ENCODE data around the gene CPT1A.

CPT1A gene

DNA sequence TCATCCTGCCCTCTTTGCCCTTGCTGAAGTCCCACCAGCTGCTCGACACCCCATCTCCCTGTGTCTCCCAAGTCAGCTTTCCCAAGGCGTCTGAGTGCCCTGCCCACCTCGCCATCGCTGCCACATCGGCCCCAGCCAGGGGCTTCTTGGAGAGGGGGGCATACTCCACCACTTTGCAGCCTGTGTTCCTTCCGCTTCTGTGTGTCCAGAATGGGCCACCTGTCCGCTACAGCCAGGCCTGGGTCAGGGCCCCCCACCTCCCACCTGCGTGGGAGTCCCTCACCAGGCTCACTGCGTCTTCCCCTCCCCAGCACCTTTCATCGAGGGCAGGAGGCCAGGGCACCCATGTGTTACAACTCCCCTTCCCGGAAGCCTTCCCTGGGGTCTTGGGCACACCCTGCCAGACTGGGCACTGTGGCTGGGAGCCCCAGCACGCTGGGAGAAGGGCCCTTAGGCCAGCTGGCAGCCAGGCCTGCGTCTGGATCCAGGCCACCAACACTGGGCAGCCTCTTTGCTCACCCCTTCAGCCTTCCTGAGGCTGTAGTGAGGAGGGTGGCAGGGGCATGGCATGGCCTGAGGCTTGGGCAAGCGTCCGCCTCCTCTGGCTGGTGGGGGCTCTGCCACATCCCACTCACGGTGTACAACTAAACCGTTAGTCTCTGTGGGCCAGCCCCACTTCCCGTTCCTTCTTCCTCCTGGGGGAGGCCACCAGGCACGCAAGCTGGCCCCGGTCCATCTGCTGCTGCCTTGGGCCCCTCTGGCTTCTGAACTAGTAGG, 13.4 kb downstream of the CPT1A start:
- H3K36me3 Mint-ChIP-seq (ENCODE audit: low read depth) = peaks cover 3% of the 10 kb centered on the region
- H3K4me1 Mint-ChIP-seq (ENCODE audit: low read depth) = peaks cover 28% of the 10 kb centered on the region
- H3K4me3 Mint-ChIP-seq = no peak overlapping the region
- H3K27ac Mint-ChIP-seq = peak overlapping the region; percentile 35
- no peaks in the 10 kb centered on the region for H3K27me3 Mint-ChIP-seq
- no peak for DNase-seq
- no peaks in the 10 kb centered on the region for H3K9me3 Mint-ChIP-seq

GRCh38 chr11:68827733-68828132, 14.0 kb downstream of the CPT1A start:
- Mint-ChIP-seq H3K27me3 (no peaks in the 10 kb centered on the region), H3K36me3 (ENCODE audit: low read depth) (peaks cover 3% of the 10 kb centered on the region), H3K27ac (no peak overlapping the region), H3K4me3 (no peak overlapping the region), H3K4me1 (ENCODE audit: low read depth) (peaks cover 26% of the 10 kb centered on the region), H3K9me3 (no peaks in the 10 kb centered on the region)
- no peak for DNase-seq

DNA sequence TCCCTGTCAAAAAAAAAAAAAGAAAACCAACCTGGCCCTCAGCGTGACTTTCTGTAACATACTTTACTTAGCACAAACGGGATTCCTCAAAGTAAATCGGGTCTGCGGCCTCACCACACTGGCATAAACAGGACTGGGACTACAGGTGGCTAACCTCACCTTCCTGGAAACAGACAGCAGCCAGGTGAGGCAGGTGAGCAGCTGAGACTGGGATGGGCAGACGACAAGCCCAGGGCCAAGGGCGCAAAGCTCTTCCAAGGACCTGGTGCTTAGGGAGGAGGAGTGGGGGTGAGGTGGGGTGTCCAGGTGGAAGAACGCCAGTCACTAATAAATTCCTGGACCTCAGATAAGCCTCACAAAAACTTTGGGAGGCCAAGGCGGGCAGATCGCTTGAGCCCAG, 15.0 kb downstream of the CPT1A start:
- Mint-ChIP-seq H3K4me1 (ENCODE audit: low read depth) (peaks cover 26% of the 10 kb centered on the region), H3K9me3 (no peaks in the 10 kb centered on the region), H3K36me3 (ENCODE audit: low read depth) (peaks cover 3% of the 10 kb centered on the region), H3K27me3 (no peaks in the 10 kb centered on the region), H3K4me3 (no peak overlapping the region), H3K27ac (no peak overlapping the region)
- no peak for DNase-seq

GRCh38 chr11:68825571-68825970, 16.1 kb downstream of the CPT1A start:
- Mint-ChIP-seq H3K36me3 (ENCODE audit: low read depth) (peaks cover 3% of the 10 kb centered on the region), H3K27ac (peak overlapping the region; percentile 71), H3K4me3 (no peak overlapping the region), H3K9me3 (no peaks in the 10 kb centered on the region), H3K4me1 (ENCODE audit: low read depth) (peaks cover 28% of the 10 kb centered on the region), H3K27me3 (no peaks in the 10 kb centered on the region)
- DNase-seq = peak; percentile 52

DNA sequence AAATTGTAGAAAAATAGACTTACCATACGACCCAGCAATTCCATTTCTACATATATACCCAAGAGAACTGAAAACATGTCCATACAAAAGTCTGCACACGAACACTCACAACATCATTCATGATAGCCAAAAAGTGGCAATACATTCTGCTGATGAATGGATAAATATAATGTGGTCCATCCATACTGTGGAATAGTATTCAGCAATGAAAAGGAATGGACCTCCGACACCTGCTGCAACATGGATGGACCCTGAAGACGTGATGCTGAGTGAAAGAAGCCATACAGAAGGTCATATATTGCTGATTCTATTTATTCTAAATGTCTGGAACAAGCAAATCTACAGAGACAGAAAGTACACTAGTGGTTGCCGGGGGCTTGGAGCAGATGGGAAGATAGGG, 19.2 kb downstream of the CPT1A start:
- Mint-ChIP-seq H3K9me3 (no peaks in the 10 kb centered on the region), H3K36me3 (ENCODE audit: low read depth) (no peaks in the 10 kb centered on the region), H3K4me3 (no peak overlapping the region), H3K27ac (no peak overlapping the region), H3K27me3 (no peaks in the 10 kb centered on the region), H3K4me1 (ENCODE audit: low read depth) (peaks cover 24% of the 10 kb centered on the region)
- DNase-seq = no peak

DNA sequence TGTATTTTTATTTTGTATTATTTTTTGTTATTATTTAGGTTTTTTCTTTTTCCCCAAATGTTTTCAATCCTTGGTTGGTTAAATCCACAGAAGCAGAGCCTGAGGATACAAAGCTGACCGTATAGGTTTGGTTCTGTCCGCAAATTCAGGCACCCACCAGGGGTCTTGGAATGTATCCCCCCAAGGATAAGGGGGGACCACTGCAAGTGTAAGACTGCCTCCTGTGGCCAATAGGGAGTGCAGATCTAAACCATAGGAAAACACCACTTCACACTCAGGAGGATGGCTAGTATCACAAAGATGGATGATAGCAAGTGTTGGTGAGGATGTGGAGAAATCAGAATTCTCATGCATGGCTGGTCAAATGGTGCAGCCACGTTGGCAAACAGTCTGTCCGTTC, 20.0 kb downstream of the CPT1A start:
- Mint-ChIP-seq H3K9me3 (no peaks in the 10 kb centered on the region), H3K4me3 (no peak overlapping the region), H3K27ac (no peak overlapping the region), H3K27me3 (no peaks in the 10 kb centered on the region), H3K36me3 (ENCODE audit: low read depth) (no peaks in the 10 kb centered on the region), H3K4me1 (ENCODE audit: low read depth) (peaks cover 27% of the 10 kb centered on the region)
- DNase-seq = no peak

DNA sequence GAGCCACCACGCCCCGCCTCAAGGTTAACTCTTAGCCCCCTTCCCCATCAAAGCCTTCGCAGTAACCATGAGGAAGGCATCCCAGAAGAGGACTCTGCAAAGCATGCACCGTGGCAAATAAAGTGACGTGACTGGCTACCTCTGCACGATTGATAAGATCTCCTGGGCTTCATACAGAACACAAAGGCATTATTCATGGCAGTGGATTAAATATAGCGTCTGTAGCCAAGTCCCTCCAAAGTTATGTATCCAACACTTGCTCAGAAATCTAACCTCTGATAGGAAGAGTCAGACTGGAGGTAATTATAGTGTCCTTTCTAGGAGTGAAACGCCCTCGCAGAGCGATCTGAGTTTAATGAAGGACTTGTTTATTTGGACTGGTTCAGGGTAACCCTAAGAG, 22.4 kb downstream of the CPT1A start:
- Mint-ChIP-seq H3K27ac (no peak overlapping the region), H3K4me1 (ENCODE audit: low read depth) (peaks cover 15% of the 10 kb centered on the region), H3K36me3 (ENCODE audit: low read depth) (peaks cover 12% of the 10 kb centered on the region), H3K9me3 (no peaks in the 10 kb centered on the region), H3K27me3 (no peaks in the 10 kb centered on the region), H3K4me3 (no peak overlapping the region)
- DNase-seq = no peak

DNA sequence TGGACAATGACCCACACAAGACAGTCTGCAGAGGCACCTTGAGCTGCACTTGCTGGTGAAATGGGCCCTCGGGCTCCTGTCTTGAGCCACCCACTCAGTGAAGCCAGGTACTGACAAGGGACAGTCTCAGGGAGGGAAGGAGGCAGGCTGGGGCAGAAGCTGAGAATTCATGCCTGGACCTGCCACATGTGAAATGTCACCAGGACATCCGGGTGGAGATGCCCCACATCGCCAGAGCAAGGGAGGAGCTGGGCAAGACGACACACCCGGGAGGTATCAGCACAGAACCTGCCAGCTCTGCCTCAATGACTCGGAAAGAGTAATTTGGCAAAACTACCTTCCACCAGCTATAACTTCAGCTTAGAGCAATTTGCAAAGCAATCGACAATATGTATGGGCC, 23.5 kb downstream of the CPT1A start:
- no peak for DNase-seq
- Mint-ChIP-seq H3K36me3 (ENCODE audit: low read depth) (peaks cover 17% of the 10 kb centered on the region), H3K27ac (peak overlapping the region; percentile 13), H3K4me1 (ENCODE audit: low read depth) (peaks cover 15% of the 10 kb centered on the region), H3K27me3 (no peaks in the 10 kb centered on the region), H3K9me3 (no peaks in the 10 kb centered on the region), H3K4me3 (no peak overlapping the region)

DNA sequence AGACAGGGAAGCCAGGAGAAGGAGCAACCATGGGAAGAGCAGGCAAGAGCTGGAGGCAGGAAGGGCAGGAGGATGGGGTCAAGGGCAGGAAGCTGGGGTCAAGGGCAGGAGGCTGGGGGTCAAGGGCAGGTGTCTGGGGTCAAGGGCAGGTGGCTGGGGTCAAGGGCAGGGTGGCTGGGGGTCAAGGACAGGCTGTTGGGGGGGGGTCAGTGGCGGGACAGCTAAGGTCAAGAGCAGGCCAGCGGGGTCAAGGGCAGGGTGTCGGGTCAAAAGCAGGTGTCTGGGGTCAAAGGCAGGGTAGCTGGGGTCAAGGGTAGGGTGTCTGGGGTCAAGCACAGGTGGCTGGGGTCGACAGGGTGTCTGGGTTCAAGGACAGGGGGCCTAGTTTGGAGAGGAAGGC, 24.2 kb downstream of the CPT1A start:
- Mint-ChIP-seq H3K36me3 (ENCODE audit: low read depth) (peaks cover 23% of the 10 kb centered on the region), H3K4me1 (ENCODE audit: low read depth) (peaks cover 15% of the 10 kb centered on the region), H3K27me3 (no peaks in the 10 kb centered on the region), H3K9me3 (no peaks in the 10 kb centered on the region), H3K27ac (peak overlapping the region; percentile 83), H3K4me3 (no peak overlapping the region)
- no peak for DNase-seq

DNA sequence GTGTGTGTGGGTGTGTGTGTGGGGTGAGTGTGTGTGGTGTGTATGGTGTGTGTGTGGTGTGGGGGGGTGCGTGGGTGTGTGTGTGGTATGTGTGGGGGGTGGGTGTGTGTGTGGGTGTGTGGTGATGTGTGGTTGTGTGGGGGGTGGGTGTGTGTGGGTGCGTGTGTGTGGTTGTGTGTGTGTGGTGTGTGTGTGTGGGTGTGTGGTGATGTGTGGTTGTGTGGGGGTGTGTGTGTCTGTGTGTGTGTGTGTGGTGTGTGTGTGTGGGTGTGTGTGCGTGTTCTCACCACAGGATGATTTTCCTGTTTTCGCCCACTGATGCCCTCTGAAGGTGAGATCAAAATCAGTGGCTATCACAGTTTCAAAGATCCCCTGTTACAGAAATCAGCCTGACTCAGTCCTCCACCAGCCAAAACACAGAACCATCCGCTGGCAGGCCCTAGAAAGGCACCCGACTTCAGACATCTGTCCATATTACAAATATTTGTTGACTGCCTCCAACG, 24.7 kb downstream of the CPT1A start:
- Mint-ChIP-seq H3K36me3 (ENCODE audit: low read depth) (peaks cover 29% of the 10 kb centered on the region), H3K27me3 (no peaks in the 10 kb centered on the region), H3K4me3 (no peak overlapping the region), H3K4me1 (ENCODE audit: low read depth) (peaks cover 15% of the 10 kb centered on the region), H3K27ac (peak overlapping the region; percentile 83), H3K9me3 (no peaks in the 10 kb centered on the region)
- no peak for DNase-seq

DNA sequence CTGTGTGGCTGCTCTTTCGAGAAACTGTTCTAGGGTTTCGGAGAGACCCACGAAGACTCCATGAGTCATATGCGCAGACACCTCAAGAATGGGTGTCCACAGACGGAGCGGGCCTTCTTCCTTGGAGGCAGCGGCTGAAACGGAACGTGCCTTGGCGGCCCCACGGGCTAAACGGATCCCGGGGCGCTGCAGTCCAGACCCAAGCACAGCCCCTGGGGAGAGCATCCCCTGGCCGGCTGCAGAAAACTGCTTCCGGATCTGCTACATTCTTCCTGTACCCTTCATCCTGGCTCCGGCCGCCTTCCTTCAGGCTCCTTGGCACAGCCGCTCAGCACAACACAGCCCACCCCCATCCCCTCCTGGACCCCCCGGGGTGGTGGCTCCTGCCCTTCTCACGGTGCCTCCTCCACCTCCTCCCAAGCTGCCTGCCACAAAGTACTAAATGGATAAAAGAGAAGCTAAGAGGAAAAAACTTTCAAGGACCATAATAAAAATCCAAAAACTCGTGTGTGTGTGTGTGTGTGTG, 25.4 kb downstream of the CPT1A start:
- peak overlapping the region; percentile 29 for H3K27ac Mint-ChIP-seq
- H3K4me3 Mint-ChIP-seq = no peak overlapping the region
- peaks cover 15% of the 10 kb centered on the region for H3K4me1 Mint-ChIP-seq (ENCODE audit: low read depth)
- no peaks in the 10 kb centered on the region for H3K9me3 Mint-ChIP-seq
- no peaks in the 10 kb centered on the region for H3K27me3 Mint-ChIP-seq
- H3K36me3 Mint-ChIP-seq (ENCODE audit: low read depth) = peaks cover 34% of the 10 kb centered on the region
- DNase-seq = no peak

DNA sequence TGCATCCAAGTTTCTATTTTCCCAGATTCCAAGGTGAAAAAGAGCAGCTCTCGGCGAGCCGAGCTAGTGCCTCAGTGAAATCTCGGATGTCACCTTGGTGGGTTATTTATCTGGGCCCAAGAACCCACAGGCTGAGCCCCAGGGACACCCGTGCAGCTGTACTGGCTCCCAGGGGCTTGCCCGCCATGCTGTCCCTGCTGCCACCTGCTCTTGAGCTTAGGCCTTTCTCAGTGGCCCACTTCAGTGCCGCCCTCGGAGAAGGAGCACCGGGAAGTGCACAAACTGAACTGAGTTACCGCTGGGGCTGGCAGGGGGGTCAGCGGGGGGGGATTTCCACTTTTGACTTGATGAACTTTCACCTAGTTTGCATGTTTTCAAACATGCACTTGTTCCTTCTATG, 27.9 kb downstream of the CPT1A start:
- H3K27ac Mint-ChIP-seq = no peak overlapping the region

GRCh38 chr11:68812526-68812925, 29.2 kb downstream of the CPT1A start:
- H3K4me1 Mint-ChIP-seq (ENCODE audit: low read depth) = peaks cover 5% of the 10 kb centered on the region
- no peaks in the 10 kb centered on the region for H3K9me3 Mint-ChIP-seq
- no peak for DNase-seq
- H3K27ac Mint-ChIP-seq = no peak overlapping the region
- peaks cover 49% of the 10 kb centered on the region for H3K36me3 Mint-ChIP-seq (ENCODE audit: low read depth)
- no peaks in the 10 kb centered on the region for H3K27me3 Mint-ChIP-seq
- H3K4me3 Mint-ChIP-seq = no peak overlapping the region

More for the DNA sequence above, 27.9 kb downstream of the CPT1A start:
- Mint-ChIP-seq H3K4me1 (ENCODE audit: low read depth) (peaks cover 13% of the 10 kb centered on the region), H3K9me3 (no peaks in the 10 kb centered on the region), H3K27me3 (no peaks in the 10 kb centered on the region), H3K36me3 (ENCODE audit: low read depth) (peaks cover 43% of the 10 kb centered on the region), H3K4me3 (no peak overlapping the region)
- no peak for DNase-seq

DNA sequence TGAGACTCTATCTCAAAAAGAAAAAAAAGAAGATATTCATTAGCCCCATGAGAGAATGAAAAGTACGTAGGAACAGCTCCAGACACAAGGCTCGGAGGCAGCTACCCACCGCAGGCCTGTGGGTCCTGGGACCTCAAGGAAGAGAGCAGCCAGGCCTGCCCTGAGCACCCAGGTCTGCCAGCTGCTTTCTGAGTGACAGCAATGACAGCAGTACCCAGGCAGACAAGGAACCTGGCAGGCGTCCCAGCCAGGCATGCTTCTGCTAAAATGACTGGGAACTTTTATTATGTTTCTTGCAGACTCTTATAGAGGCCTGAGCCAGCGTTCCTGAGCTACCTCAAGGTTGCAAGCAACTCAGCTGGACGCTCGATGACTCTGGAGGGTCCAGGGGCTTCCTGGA, 31.6 kb downstream of the CPT1A start:
- H3K27me3 Mint-ChIP-seq = no peaks in the 10 kb centered on the region
- no peaks in the 10 kb centered on the region for H3K4me1 Mint-ChIP-seq (ENCODE audit: low read depth)
- no peaks in the 10 kb centered on the region for H3K9me3 Mint-ChIP-seq
- DNase-seq = no peak
- peaks cover 54% of the 10 kb centered on the region for H3K36me3 Mint-ChIP-seq (ENCODE audit: low read depth)
- no peak overlapping the region for H3K4me3 Mint-ChIP-seq
- no peak overlapping the region for H3K27ac Mint-ChIP-seq

DNA sequence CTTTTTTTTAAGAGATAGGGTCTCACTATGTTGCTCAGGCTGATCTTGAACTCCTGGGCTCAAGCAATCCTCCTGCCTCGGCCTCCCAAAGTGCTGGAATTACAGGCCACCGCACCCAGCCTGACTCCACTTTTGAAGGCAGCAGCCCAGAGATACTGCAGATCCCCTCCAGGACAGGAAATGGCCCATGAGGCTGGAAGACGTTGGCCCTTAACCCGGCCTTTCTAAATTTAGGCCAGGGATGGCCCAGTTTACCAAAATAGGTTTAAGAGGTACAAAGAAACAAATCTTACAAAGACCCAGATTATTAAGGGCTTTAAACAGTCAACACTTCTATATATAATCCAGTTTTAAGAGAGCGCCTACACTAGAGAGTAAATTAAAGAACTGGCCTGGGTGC, 32.2 kb downstream of the CPT1A start:
- no peaks in the 10 kb centered on the region for H3K27me3 Mint-ChIP-seq
- H3K27ac Mint-ChIP-seq = no peak overlapping the region

More for the DNA sequence above, 32.2 kb downstream of the CPT1A start:
- Mint-ChIP-seq H3K36me3 (ENCODE audit: low read depth) (peaks cover 50% of the 10 kb centered on the region), H3K4me1 (ENCODE audit: low read depth) (no peaks in the 10 kb centered on the region), H3K9me3 (no peaks in the 10 kb centered on the region), H3K4me3 (no peak overlapping the region)
- no peak for DNase-seq

Measured in activated T-cell treated with anti-CD3 and anti-CD28 coated beads, Interleukin-2, amount 50 U/mL, for 24 hours (primary cell).